SK-N-SH (cell line): ENCODE data around the gene TMEM184A. TPM values are rescaled to one million over a fixed set of nuclear protein-coding genes. Genes with fewer than 3 reads are reported as not detected.

Experiments used
- CTCF ChIA-PET: fragments of 300-600, 350-600 bp; formaldehyde crosslinking; extraction: SDS; loops from one replicate; lab custom pipeline; 2021; lab: Yijun Ruan, JAX
- POLR2A ChIA-PET: fragments of 350-600 bp; sonication (Branson Sonifier 250); formaldehyde crosslinking; extraction: SDS; loops from one replicate; lab custom pipeline; 2020; ENCODE audit warnings: antibody characterized with exemption, inconsistent platforms; lab: Yijun Ruan, JAX
- DNase-seq: peaks from one replicate; pipeline ENCODE4 v3.0.0; 2012
- H2AFZ ChIP-seq: fragments of 200-600 bp; sonication (generic); 2 replicates; pipeline ENCODE4 v1.8.1; 2016; ENCODE audit warnings: antibody characterized with exemption, mild to moderate bottlenecking, low read depth
- H3F3A ChIP-seq: fragments of 200-600 bp; sonication (generic); replicated peaks from 2 replicates; pipeline ENCODE3; 2016; ENCODE audit warnings: antibody characterized with exemption, mild to moderate bottlenecking; ENCODE audit not compliant: insufficient read depth
- H3K27ac ChIP-seq, 2 experiments: fragments of 200-500 bp in 1 of 2; fragments of 200-600 bp in 1 of 2; sonication (Bioruptor generic) in 1 of 2; sonication (generic), shearing (Covaris generic) in 1 of 2; 2 replicates each; pipeline versions ENCODE4 v1.5.1 to v1.6.1; 2014 to 2016; ENCODE audit warnings: low read depth in 2 of 2, inconsistent platforms in 1 of 2, low read length in 1 of 2, mild to moderate bottlenecking in 1 of 2, mixed read lengths in 1 of 2
- H3K27me3 ChIP-seq: fragments of 200-600 bp; sonication (generic), shearing (Covaris generic); 2 replicates; pipeline ENCODE4 v1.6.1; 2016; ENCODE audit warnings: mixed run types; ENCODE audit not compliant: insufficient read depth
- H3K36me3 ChIP-seq, 2 experiments: fragments of 200-500 bp in 1 of 2; fragments of 200-600 bp in 1 of 2; sonication (Bioruptor generic) in 1 of 2; sonication (generic) in 1 of 2; replicated peaks in 1 of 2; 2 replicates each; pipeline versions ENCODE3 to v1.5.1; 2014 to 2016; ENCODE audit warnings: low read length in 1 of 2, mild to moderate bottlenecking in 1 of 2; ENCODE audit not compliant: insufficient read depth in 2 of 2, control insufficient read depth in 1 of 2
- H3K4me1 ChIP-seq, 2 experiments: fragments of 200-500 bp in 1 of 2; fragments of 200-600 bp in 1 of 2; sonication (Bioruptor generic) in 1 of 2; sonication (generic), shearing (Covaris generic) in 1 of 2; 2 replicates each; pipeline versions ENCODE4 v1.5.1 to v1.6.1; 2014 to 2016; ENCODE audit warnings: low read depth in 1 of 2, low read length in 1 of 2, mixed run types in 1 of 2; ENCODE audit not compliant: insufficient read depth in 2 of 2, control insufficient read depth in 1 of 2
- H3K4me2 ChIP-seq: fragments of 200-600 bp; sonication (generic), shearing (Covaris generic); 2 replicates; pipeline ENCODE4 v1.6.1; 2017; ENCODE audit warnings: mixed run types
- H3K4me3 ChIP-seq, 2 experiments: fragments of 200-500 bp in 1 of 2; fragments of 200-600 bp in 1 of 2; sonication (Bioruptor generic) in 1 of 2; sonication (generic), shearing (Covaris generic) in 1 of 2; 2 replicates each; pipeline versions ENCODE4 v1.5.1 to v1.8.1; 2014 to 2016; ENCODE audit warnings: low read depth in 2 of 2, inconsistent platforms in 1 of 2, low read length in 1 of 2, mild to moderate bottlenecking in 1 of 2, mixed read lengths in 1 of 2, moderate library complexity in 1 of 2
- H3K79me2 ChIP-seq: fragments of 200-600 bp; sonication (generic); 2 replicates; pipeline ENCODE4 v1.8.1; 2017; ENCODE audit warnings: mild to moderate bottlenecking; ENCODE audit not compliant: insufficient read depth
- H3K9ac ChIP-seq: fragments of 200-600 bp; sonication (generic); 2 replicates; pipeline ENCODE4 v1.6.1; 2017; ENCODE audit warnings: mixed run types
- H3K9me2 ChIP-seq: fragments of 200-600 bp; sonication (generic); 2 replicates; pipeline ENCODE4 v1.6.1; 2017; ENCODE audit warnings: mixed run types
- H3K9me3 ChIP-seq: fragments of 200-600 bp; sonication (generic); 2 replicates; pipeline ENCODE4 v1.6.1; 2017; ENCODE audit warnings: mixed run types, mild to moderate bottlenecking, moderate library complexity
- H4K20me1 ChIP-seq: fragments of 200-600 bp; sonication (generic); 2 replicates; pipeline ENCODE4 v1.6.1; 2017; ENCODE audit warnings: mild to moderate bottlenecking, mixed run types; ENCODE audit not compliant: insufficient read depth
- ELF1 ChIP-seq: IDR thresholded peaks from 2 replicates; pipeline ENCODE4 v1.4.0; 2012
- EP300 ChIP-seq, 2 experiments: IDR thresholded peaks; 2 replicates each; pipeline versions ENCODE4 v1.4.0 to v1.6.1; 2012; ENCODE audit warnings: borderline replicate concordance in 1 of 2, low read depth in 1 of 2, low read length in 1 of 2
- EZH2phosphoT487 ChIP-seq: fragments of 200-600 bp; sonication (generic); IDR thresholded peaks from 2 replicates; pipeline ENCODE4 v1.6.1; 2017; ENCODE audit warnings: low read depth, mixed run types, mild to moderate bottlenecking, antibody characterized with exemption, moderate library complexity, borderline replicate concordance
- GATA2 ChIP-seq: sonication (generic); formaldehyde crosslinking; IDR thresholded peaks from 2 replicates; pipeline ENCODE4 v1.5.0; 2020; ENCODE audit warnings: mild to moderate bottlenecking, missing genetic modification reagents
- JUND ChIP-seq: IDR thresholded peaks from 2 replicates; pipeline ENCODE4 v1.4.0; 2012
- NFIC ChIP-seq: IDR thresholded peaks from 2 replicates; pipeline ENCODE4 v1.4.0; 2012; ENCODE audit warnings: borderline replicate concordance
- NRF1 ChIP-seq: IDR thresholded peaks from 2 replicates; pipeline ENCODE4 v1.6.1; 2012; ENCODE audit warnings: low read depth, mild to moderate bottlenecking, low read length
- RAD21 ChIP-seq: IDR thresholded peaks from 2 replicates; pipeline ENCODE4 v1.6.1; 2012; ENCODE audit warnings: mild to moderate bottlenecking, low read length
- RFX5 ChIP-seq: IDR thresholded peaks from 2 replicates; pipeline ENCODE4 v1.6.1; 2012; ENCODE audit warnings: mild to moderate bottlenecking, improper control_type of control experiment, low read length
- WGBS: methylation state at CpG from one replicate; pipeline ENCODE4 v1.1.6; 2017; ENCODE audit warnings: low lambda C conversion rate; 5-methylcytosine and 5-hydroxymethylcytosine counted together
- polyA plus RNA-seq, 3 experiments: library from polyadenylated mRNA; depleted of rRNA; stranded (reverse); fragments of >200 nt; gene quantifications; 2 replicates each; pipeline ENCODE4 v1.2.3, GENCODE V29; 2012
- TF ChIP-seq, protein P1 (sequence below): IDR thresholded peaks from 2 replicates; pipeline ENCODE4 v1.4.0; 2012; ENCODE audit warnings: low read depth
- TF ChIP-seq, protein P2 (sequence below): IDR thresholded peaks from 2 replicates; pipeline ENCODE4 v1.4.0; 2012; ENCODE audit warnings: low read depth, borderline replicate concordance
- TF ChIP-seq, protein P3 (sequence below): fragments of 200-600 bp; sonication (generic); IDR thresholded peaks from 2 replicates; pipeline ENCODE4 v1.6.1; 2017; ENCODE audit warnings: antibody characterized with exemption, mild to moderate bottlenecking, moderate library complexity
- TF ChIP-seq, protein P4 (sequence below): fragments of 150-350 bp; IDR thresholded peaks from 2 replicates; pipeline ENCODE4 v1.6.1; 2017; ENCODE audit warnings: antibody characterized with exemption, low read length, low read depth, borderline replicate concordance

The TMEM184A gene
- polyA plus RNA-seq, 1 of the 3 experiments (the other 2 are of a cell fraction) = 1.5 TPM

DNA sequence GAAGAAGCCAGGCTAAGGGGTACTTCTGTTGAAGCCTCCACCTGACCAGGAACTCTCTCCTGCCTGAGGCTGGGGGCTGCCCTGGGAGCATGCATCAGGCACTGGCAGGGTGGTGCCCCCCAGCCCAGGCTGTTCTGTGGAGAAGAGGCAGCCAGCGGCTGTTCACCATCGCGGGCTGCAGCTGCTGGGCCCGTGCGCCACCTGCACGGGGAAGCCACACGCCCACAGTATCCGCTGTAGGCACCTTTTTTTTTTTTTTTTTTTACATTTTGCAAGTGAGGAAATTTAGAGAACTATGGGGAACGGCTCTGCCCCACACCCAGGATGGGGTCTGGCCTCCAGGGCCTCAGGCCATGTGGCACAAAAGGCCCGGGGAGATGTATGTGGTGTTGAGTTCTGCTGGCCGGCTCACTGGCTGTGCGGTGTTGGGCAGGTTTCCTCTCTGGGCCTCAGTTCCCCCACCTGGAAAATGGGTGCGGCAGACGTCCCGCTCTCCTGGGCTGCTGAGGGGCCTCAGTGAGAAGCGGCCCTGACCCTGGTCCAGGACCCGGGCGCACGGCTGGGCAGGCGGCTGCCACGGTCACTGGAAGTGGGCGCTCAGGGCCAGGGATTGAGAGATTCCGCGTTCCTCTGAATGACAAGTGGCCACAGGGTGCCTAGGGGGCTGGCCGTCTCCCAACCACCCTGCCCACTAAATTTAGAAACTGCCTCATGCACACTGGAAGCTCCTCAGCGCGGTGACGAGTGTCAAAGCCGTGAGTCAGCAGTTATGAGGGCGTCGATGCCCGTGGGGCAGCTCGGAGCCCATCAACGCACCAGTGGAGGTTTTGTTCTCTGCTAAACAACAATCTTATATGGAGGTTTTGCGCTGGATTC lies 43.0 kb downstream of the TMEM184A start (continued):
- TF ChIP-seq NRF1 (no peak), NFIC (no peak), JUND (no peak)

DNA sequence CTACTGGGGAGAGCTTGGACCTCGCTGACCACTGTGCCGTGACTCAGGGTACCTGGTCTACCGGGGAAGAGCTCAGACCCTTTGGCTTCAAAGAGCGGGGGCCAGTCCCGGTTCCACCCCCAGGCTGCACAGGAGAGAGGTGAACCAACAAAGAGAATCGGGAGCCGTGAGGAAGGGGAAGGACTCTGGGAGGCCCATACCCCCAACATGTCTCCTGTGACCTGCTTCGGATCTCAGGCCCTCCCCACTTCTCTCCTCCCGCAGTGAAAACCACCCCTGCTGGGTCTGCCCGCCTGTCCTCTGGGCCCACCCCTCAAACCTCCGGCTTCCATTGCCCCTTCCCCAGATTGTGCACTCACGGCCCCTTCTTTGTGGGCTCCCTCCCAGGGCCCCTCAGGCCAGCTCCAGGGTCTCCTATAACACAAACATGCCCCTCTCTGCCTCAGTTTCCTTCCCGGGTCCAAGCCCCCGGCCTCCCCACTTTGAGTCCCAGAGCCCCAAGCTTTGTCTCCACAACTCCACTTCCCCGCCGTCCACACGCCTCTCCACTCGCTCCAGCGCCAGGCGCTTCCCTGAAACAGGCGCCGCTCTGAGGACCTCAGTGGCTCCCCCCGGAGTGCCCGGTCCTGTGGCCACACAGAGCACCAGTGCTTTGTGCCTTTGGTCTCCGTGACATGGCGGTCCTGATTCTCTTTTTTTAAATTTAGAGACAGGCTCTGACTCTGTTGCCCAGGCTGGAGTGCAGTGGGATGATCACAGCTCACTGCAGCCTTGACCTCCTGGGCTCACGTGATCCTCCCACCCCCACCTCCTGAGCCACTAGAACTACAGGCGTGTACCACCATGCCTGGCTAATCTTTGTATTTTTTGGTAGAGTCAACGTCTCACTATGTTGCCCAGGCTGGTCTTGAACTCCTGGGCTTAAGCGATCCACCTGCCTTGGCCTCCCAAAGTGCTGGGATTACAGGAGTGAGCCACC lies 44.3 kb downstream of the TMEM184A start:
- no peaks in the 10 kb centered on the region for H3K9me3 ChIP-seq
- no peak overlapping the region for H3K9ac ChIP-seq
- no peaks in the 10 kb centered on the region for H3K9me2 ChIP-seq
- no peaks in the 10 kb centered on the region for H4K20me1 ChIP-seq
- no peaks in the 10 kb centered on the region for H3K36me3 ChIP-seq
- DNase-seq = no peak
- H3K27me3 ChIP-seq = no peaks in the 10 kb centered on the region
- ChIA-PET POLR2A (no interaction called here), CTCF (interaction anchor here (0.6 to 1.3 kb wide), 3 partner anchors 51 to 425 kb away, joined by 3 to 4 read pairs (median 3); no protein-coding TSS in a partner anchor)
- 83% methylated on average over 30 of the region's 30 CpGs for WGBS
- TF ChIP-seq NRF1 = no peak
- TF ChIP-seq RAD21 = no peak
- no peak for TF ChIP-seq ELF1
- TF ChIP-seq, protein P1, sequence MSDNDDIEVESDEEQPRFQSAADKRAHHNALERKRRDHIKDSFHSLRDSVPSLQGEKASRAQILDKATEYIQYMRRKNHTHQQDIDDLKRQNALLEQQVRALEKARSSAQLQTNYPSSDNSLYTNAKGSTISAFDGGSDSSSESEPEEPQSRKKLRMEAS = no peak
- TF ChIP-seq, protein P2, sequence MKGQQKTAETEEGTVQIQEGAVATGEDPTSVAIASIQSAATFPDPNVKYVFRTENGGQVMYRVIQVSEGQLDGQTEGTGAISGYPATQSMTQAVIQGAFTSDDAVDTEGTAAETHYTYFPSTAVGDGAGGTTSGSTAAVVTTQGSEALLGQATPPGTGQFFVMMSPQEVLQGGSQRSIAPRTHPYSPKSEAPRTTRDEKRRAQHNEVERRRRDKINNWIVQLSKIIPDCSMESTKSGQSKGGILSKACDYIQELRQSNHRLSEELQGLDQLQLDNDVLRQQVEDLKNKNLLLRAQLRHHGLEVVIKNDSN = no peak
- TF ChIP-seq EZH2phosphoT487 = no peak
- TF ChIP-seq, protein P3, sequence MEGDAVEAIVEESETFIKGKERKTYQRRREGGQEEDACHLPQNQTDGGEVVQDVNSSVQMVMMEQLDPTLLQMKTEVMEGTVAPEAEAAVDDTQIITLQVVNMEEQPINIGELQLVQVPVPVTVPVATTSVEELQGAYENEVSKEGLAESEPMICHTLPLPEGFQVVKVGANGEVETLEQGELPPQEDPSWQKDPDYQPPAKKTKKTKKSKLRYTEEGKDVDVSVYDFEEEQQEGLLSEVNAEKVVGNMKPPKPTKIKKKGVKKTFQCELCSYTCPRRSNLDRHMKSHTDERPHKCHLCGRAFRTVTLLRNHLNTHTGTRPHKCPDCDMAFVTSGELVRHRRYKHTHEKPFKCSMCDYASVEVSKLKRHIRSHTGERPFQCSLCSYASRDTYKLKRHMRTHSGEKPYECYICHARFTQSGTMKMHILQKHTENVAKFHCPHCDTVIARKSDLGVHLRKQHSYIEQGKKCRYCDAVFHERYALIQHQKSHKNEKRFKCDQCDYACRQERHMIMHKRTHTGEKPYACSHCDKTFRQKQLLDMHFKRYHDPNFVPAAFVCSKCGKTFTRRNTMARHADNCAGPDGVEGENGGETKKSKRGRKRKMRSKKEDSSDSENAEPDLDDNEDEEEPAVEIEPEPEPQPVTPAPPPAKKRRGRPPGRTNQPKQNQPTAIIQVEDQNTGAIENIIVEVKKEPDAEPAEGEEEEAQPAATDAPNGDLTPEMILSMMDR = no peak
- no peak for TF ChIP-seq EP300 (IDR thresholded peaks at IDR 0.05; ENCODE audit: borderline replicate concordance in 1 of 2, low read depth in 1 of 2, low read length in 1 of 2)
- TF ChIP-seq, protein P4, sequence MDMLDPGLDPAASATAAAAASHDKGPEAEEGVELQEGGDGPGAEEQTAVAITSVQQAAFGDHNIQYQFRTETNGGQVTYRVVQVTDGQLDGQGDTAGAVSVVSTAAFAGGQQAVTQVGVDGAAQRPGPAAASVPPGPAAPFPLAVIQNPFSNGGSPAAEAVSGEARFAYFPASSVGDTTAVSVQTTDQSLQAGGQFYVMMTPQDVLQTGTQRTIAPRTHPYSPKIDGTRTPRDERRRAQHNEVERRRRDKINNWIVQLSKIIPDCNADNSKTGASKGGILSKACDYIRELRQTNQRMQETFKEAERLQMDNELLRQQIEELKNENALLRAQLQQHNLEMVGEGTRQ = no peak
- TF ChIP-seq RFX5 = no peak
- TF ChIP-seq GATA2 = no peak
- H3K4me2 ChIP-seq = no peak overlapping the region
- H3K79me2 ChIP-seq = no peaks in the 10 kb centered on the region
- peaks cover 9% of the 10 kb centered on the region for H3F3A ChIP-seq
- H3K4me1 ChIP-seq = peaks cover 4 to 6% of the 10 kb centered on the region in 2 experiments; a peak in 2 of 4 replicates
- H3K4me3 ChIP-seq = no peak overlapping the region
- H3K27ac ChIP-seq = no peak overlapping the region
- no peak overlapping the region for H2AFZ ChIP-seq
